NCI-H2196 treated with DMSO at 0.1 percent for 48 hours (cell line): ENCODE data around the gene MDFIC.
"Not testable (repeated sequence)": the region's sequence is repeated elsewhere in the genome, so short reads cannot be mapped to it uniquely, and the experiment has no call there.

Experiments used
- DNase-seq: peaks from one replicate; lab custom pipeline; 2025; ENCODE audit not compliant: unreplicated experiment; lab: John Stamatoyannopoulos, UW

The MDFIC gene, protein sequence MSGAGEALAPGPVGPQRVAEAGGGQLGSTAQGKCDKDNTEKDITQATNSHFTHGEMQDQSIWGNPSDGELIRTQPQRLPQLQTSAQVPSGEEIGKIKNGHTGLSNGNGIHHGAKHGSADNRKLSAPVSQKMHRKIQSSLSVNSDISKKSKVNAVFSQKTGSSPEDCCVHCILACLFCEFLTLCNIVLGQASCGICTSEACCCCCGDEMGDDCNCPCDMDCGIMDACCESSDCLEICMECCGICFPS

DNA sequence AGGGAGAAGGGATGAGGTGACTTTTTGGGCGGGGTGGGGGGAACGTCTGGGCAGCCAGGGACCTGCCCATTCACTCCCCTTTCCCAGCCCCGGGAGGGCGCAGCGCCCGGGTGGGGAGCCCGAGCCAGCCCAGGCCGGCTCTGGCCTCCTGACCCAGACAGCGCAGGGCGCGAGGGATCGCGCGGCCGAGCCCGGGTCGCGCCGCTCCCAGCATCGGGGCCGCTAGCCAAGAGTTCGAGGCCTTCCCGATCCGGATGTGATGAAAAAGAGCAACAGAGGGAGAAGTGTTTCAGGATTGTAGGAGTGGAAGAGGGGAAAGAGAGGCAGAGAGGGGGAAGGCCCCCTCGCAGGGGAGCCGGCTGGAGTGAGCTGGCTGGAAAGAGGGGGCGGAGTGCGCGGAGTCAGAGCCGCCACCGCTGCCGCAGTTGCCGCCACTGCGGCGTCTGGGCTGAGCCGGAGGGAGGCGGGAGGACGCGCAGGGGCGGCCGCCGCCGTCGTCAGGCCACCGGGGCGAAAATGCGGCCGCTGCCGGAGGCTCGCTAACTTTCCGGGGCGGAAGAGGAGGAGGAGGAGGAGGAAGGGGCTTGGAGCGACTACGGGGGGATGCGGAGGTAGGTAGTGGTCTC, at the start of gene MDFIC:
Gene MDFIC, plus strand, starts transcription at position 69 of the 626 bp plus-strand sequence. CDS start 940 bp downstream, outside the sequence.
- no peak for DNase-seq

DNA sequence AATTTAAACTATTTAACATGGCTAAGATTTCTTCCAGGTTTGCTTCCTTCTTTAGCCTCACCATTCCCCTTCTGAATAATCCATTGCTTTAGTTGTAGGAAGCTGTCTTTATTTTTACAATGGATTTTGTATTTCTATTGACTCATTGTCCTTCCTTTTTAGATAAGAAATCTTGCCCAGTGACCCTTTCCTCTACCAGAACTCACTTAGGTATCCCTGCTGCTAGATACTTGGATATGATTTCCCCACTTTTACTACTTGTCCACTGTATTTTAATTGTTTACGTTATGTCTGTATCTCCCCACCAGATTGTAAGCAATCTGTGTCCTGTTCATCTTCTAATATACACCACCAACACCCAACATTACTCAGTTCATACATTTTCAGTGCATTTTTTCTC, 47.7 kb upstream of the MDFIC start:
- no peak for DNase-seq

DNA sequence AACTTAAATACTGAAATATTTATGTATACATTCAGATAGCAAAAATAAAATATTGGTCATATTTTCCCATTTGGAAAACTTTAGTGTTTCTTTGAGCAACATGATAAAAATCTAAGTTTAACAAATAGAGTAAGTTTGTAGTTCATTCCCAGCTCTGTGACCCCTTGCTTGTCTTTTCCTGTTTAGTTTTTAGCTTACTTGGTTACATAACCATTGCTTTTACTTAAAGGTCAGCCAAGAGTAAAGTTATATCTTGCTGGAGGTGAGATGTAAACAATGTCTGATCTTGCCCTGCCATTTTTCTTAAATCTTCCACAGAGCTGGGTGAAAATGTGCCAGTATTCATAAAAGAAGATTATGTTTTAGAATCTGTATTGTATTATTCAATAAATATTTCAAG, 46.7 kb upstream of the MDFIC start:
- DNase-seq = no peak

DNA sequence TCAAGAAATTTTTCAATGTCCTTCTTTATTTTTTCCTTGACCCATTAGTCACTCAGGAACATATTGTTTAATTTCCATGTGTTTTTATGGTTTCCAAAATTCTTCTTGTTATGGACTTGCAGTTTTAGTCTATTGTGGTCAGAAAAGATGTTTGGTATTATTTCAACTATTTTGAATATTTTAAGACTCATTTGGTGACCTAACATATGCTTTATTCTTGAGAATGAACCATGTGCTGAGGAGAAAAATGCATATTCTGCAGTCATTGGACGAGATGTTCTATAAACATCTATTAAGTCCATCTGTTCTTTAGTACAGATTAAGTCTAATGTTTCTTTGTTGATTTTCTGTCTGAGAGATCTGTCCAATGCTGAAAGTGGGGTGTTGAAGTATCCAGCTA, 42.3 kb upstream of the MDFIC start:
- DNase-seq = no peak

GRCh38 chr7:114885836-114886235, 36.1 kb upstream of the MDFIC start:
- DNase-seq = no peak

DNA sequence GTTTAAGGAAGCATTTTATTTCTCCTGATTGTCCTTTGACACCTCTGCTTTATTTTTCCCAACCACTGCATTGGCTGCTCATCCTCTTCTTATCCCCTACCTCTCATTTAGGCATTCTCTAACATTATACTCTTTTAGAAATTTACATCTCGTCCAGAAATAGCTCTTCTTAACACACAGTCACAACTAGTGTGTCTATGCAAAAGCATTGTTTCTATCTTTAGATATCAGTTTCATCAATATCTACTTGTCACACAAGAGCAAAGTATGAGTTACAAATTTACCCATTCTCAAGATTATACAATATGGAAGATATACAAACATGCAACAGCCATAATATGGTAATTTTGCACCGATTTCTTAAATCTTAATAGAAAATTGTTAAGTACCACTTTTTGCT, 35.7 kb upstream of the MDFIC start:
- DNase-seq = no peak

- DNase-seq = not testable (repeated sequence)
These were observed 32.8 kb upstream of the MDFIC start for GRCh38 chr7:114889116-114889515.

GRCh38 chr7:114889646-114890285, 32.1 kb upstream of the MDFIC start:
- no peak for DNase-seq

- DNase-seq = no peak
These were observed 31.3 kb upstream of the MDFIC start for GRCh38 chr7:114890561-114890960.

GRCh38 chr7:114900127-114900526, 21.8 kb upstream of the MDFIC start:
- DNase-seq = no peak

GRCh38 chr7:114901771-114902170, 20.1 kb upstream of the MDFIC start:
- no peak for DNase-seq

GRCh38 chr7:114903131-114903530, 18.8 kb upstream of the MDFIC start:
- no peak for DNase-seq

DNA sequence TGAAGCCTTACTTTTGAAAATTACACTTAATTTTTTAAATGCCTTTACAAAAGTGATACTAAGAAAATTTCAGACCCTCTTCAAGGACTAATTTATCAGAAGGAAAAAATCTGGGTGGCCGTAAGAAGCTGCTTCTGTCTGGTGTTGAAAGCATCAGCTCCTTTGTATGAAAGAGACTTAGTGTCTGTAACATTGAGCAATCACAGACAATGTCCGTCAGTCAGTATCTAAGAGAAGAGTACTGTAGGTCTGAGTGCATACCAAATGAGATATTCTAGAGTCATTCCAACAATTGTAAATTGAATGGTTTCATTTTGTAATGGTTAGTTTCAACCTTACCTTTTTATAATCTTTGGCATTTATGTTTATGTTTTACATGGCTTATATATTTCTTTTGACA, 11.1 kb upstream of the MDFIC start:
- no peak for DNase-seq

DNA sequence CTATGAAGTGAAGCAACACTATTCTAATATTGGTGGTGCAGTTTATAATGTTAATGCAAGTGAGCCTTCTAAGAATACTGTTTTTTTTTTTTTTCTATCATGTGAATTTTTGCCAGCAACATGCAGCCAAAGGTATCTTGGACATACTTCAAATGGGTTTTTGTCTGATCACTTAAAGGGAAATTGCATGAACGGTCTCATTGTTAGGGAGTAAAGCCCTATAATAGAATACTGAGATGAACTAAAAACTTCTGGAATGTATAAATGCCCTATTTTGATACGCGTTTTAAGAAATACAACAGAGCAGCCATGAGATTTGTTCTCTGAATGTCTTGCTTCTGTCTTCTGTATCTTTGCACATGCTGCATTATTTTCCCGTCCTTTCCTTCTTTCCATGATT, 10.5 kb upstream of the MDFIC start:
- no peak for DNase-seq

DNA sequence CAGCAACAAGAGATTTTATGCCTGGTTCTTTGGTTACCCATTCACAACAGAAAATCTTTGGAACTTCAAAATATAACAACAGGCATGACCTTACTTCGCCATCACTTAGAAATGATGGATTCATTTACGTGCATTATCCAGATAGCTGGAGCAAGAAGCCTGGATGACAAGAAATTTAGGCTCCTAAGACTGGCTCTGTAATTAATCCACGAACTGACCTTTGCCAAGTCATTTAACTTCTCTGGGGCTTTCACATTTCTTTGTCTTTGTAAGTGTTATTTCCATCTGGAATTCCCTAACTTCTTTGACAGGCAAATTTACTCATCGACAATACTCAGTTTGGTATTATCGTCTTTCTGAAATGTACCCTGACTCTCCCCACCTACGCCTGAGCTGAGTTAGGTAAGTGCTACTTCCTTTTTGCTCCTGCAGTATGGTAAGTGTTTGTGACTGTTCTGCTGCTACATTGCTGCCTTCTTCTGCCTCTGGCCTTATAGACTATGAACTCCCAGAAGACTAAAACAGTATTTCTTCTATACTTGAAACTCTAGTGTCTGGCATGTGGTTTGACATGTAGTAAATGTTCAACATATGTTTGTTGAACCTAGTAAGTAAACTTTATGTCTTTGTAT, 5.5 kb upstream of the MDFIC start:
- no peak for DNase-seq

DNA sequence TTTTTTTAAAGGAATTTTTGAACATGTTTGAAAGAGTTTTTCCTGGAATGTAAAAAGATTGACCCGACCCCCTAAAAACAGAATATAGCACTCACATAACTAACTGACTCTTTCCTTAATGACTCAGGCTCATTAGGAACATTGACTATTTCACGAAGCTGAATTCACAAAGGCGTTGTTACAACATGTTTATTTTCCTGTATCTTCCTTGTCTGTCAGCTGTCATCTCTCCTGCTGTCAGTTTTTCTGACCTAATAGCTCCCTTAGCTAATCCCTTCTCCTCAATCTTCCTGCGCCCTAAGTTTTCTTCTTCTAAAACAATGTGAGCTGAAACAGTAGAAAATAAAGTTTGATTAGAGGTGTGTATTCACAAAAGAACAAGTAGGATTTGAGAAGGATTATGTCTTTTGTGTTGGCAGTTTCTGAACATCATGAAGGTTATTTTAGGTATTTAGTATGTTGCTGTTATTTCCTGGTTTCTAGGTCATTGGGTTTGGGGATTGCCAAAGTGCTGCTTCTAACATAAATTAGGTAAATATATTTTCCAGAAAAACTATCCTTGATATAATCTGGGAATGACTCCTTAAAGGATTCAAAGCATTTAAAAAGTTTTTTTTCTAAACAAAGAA, 4.6 kb upstream of the MDFIC start:
- DNase-seq = no peak

GRCh38 chr7:114919587-114919986, 2.3 kb upstream of the MDFIC start:
- DNase-seq = no peak

GRCh38 chr7:114921631-114922025, 266 bp upstream of the MDFIC start:
- no peak for DNase-seq

DNA sequence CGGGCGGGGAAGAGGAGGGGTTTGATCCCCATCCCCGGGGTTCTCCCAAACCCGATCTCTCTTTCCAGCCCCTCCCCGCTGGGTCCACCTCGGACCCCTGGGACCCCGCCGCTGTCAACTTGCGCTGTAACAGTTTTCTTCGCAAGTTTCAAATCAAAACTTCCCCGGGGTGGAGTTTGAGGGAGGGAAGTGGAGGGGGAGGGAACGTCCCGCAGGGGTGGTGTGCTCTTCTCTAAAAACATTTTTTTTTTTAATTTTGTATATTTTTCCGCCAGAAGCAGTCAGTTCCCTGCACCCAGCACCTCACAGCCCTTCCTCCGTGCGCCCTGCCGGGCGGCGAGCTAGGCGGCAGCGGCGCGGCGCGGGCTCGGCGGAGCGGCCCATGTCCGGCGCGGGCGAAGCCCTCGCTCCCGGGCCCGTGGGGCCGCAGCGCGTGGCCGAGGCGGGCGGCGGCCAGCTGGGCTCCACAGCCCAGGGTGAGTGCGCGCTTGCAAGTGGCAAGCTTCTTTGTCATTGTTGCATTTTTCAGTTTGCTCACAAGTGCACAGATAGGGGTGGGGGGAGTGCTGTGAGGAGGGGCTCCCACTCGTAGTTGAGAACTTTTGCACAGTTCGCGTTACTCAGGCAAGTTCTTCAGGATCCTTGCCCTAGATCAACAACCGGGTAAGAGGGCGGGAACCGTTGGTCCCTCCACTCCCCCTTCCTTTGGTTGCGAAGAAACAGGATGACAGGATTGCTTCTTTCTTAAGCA, 933 bp downstream of the MDFIC start:
- DNase-seq = no peak

DNA sequence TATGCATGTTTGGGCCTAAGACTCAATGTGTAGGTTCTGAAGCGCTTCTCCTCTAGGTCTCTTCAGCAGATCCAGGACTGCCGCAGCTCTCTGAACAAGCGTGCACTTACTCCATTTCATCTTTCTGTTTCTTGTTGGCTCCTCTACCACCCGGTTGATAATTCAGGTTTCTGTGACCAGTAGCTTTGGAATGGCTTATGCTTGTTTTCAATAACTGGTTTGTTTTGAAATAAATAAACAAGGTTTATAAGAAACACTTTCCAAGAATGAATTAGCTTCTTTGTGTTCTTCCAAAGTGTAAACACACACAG, 1.5 kb downstream of the MDFIC start:
- DNase-seq = no peak
